Hematopoietic multipotent progenitor cell (in vitro differentiated cells): Measurements from ENCODE around the gene KNDC1. TPM values are rescaled to one million over a fixed set of nuclear protein-coding genes. Genes with fewer than 3 reads are reported as not detected.
A peak's percentile ranks its signal among the peaks of the same experiment; 100 is the strongest.
"Not testable (repeated sequence)": the region's sequence is repeated elsewhere in the genome, so short reads cannot be mapped to it uniquely, and the experiment has no call there.

Experiments
- DNase-seq, 3 donors: peaks; one replicate each; pipeline ENCODE4 v3.0.0-alpha.2; 2011 to 2015; ENCODE audit warnings: low read depth in 2 of 3, low spot score in 2 of 3
- total RNA-seq: library from RNA; depleted of rRNA; stranded (reverse); fragments of >200 nt; gene quantifications from one replicate; pipeline ENCODE4 v1.2.3, GENCODE V29; 2012

KNDC1 gene, protein sequence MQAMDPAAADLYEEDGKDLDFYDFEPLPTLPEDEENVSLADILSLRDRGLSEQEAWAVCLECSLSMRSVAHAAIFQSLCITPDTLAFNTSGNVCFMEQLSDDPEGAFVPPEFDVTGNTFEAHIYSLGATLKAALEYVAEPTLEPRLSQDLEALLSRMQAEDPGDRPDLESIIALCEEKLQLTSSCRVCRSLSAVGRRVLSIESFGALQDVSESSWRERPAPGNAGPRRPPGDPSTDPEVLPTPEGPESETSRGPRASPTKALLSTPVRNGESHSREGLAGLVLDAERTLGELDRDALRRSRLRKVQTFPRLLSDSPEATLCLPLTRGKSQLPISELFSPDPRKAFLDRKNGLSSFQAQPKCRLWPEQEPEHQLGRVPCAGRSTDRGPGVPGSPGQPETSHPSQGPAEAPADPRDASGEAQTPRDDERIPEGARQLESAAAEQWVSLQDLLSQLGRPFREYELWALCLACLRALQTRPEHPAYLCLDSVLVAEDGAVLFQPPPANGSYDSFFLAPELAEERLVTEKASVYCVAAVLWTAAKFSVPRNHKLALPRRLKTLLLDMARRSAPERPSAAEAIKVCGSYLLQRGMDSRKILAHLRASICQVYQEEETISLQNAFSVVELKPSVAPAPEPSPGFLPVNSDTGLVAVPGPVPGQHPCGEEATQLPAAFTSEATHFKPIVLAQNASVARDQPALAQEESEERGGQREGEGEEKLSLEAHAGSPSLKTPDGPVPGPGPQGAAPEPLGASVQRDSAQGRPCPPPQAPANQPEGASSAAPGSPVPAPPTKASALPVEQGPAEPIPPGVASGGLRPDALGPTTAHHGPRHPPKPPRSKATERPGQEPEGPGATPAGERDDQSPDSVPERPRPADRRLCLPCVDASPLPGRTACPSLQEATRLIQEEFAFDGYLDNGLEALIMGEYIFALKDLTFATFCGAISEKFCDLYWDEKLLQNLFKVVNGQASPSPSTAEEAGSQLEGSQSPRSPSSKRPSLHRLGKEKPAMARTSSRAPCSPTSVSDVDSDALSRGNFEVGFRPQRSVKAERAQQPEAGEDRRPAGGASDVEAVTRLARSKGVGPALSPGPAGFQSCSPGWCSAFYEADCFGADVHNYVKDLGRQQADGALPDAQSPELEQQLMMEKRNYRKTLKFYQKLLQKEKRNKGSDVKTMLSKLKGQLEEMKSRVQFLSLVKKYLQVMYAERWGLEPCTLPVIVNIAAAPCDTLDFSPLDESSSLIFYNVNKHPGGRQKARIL (N-terminal part only)
- total RNA-seq: under 0.01 TPM

DNA sequence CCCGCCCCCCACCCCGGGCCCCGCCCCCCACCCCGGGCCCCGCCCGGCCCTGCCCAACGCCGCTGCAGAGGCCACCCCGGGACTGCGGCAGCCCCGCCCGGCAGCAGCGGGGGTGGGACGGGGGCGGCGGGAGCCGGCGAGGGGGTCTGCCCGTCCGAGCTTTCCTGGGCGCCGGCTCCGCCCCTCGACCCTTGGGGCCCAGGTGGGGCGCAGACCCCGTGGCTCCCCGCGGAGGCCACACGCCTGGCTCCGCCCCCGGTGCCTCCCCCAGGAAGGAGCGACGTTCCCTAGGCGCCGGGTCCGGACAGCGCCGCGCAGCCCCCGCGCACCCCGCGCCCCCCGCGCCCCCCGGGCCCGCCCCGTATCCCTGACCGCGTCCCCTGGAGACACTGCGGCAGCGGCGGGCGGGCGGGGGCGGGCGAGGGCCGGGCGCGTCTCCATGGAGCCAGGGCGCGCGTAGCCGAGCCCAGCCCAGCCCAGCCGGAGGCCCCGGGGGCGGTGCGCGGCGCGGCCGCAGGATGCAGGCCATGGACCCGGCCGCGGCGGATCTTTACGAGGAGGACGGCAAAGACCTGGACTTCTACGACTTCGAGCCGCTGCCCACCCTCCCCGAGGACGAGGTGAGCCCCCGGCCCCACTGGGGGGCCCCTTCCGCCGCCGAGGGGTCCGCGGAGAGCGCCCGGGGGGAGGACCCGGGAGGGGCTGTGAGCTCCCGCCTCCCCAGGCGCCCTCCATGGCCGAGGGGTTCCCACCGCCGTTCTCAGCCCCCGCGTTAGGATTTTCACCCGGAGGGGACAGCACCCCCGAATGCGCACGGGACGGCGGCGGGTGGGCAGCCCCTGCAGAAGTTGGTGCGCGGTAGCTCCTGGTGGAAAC lies at the start of gene KNDC1:
Gene KNDC1, plus strand, starts transcription at position 270 of the 876 bp plus-strand sequence. Its CDS starts 249 bp downstream, at position 519.
- peak in 2 of 3 donors; percentile 8 to 16 for DNase-seq

DNA sequence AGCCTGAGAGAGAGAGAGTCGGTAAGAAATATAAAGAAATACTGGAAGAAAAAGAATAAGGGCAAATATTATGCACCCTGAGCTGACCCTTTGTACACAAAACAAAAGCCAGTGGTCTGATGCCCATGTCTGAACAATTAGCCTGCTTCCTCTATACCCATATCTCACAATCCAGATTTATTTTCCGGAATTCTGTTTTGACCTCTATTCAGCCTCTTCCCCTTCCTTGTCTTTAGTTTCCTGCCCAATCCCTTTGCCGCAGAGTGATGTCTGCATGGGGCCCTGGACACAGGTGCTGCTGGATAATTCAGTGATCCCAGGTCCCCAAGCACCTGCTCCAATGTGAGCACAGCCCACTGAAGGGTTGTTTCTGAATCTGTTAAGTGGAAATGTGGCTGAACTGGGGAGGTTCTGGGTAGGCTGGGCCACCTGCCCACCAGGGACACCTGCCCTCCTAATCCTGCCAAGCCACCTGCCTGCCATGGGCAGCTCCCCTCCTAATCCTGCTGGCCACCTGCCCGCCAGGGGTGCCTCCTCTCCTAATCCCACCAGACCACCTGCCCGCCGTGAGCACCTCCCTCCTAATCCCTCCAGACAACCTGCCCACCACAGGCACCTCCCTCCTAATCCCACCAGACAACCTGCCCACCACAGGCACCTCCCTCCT lies 49.3 kb upstream of the KNDC1 start:
- no peak for DNase-seq

DNA sequence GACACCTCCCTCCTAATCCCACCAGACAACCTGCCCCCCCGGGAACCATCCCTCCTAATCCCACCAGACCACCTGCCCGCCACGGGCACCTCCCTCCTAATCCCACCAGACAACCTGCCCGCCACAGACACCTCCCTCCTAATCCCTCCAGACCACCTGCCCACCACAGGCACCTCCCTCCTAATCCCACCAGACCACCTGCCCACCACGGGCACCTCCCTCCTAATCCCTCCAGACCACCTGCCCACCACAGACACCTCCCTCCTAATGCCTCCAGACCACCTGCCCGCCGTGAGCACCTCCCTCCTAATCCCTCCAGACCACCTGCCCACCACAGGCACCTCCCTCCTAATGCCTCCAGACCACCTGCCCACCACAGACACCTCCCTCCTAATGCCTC lies 48.4 kb upstream of the KNDC1 start:
- DNase-seq: not testable (repeated sequence)

DNA sequence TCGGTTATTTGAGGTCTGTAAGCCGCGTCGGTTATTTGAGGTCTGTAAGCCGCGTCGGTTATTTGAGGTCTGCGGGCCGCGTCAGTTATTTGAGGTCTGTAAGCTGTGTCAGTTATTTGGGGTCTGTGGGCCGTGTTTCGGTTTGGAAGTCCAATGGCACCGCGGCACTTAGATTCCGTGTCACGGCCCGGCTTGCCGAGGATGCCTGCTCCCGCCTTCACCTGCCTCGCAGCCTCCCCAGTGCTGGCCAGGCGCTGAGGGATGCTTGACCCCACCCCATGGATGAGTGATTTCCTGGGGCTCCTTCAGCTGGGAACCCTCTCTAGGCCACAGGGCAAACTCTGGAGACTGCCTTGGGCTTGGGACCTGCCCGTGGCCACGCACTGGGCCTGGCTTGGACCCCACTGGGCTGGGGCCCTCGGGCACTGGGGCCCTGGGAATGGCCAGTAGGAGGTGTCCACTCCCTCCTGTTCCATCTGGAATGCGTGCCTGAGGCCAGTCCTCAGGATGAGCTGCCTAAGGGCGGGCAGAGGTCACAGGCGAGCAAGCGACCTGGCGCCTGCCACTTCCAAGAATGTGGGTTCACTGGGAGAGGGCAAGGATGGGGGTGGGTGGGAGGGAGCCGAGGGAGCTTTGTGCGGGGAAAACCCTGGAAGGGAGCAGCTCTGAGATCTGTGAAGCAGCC lies 46.7 kb upstream of the KNDC1 start:
- no peak for DNase-seq

DNA sequence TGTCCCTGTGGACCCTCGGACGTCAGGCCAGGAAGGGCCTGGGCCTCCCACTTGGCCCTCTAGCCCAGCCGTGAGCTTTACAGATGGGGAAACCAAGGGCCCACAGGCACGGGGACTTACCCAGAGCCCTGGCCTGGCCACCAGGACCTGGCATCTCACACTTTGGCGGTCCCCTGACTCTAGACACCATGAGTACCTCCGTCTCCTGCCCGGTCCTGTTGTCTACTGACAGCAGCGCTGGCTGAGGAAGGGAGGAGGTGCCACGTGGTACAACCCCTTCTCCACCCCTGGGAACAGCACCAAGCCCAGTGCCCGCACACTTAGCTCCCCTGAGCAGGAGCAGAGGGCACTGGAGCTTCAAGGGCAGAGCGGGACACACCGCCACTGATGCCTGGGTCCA lies 46.2 kb upstream of the KNDC1 start:
- DNase-seq: no peak

DNA sequence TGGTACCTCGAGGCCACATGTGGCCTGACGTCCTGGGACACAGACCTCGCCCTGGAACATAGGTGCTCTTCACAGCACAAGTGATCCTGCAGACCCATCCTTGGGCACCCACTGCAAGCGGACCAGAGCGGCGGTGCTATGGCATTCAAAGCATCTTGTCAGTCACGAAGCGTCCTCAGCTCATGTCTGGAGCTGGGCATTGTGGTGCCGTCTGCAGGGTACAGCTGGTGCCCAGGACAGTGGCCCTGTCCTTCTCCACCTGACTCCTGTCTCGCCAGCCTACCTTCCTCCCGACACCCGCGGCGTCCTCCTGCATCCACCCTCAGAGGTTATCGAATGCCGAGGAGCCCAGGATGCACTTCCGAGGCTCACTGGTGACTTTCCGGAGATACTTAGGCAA lies 45.8 kb upstream of the KNDC1 start:
- DNase-seq: no peak

DNA sequence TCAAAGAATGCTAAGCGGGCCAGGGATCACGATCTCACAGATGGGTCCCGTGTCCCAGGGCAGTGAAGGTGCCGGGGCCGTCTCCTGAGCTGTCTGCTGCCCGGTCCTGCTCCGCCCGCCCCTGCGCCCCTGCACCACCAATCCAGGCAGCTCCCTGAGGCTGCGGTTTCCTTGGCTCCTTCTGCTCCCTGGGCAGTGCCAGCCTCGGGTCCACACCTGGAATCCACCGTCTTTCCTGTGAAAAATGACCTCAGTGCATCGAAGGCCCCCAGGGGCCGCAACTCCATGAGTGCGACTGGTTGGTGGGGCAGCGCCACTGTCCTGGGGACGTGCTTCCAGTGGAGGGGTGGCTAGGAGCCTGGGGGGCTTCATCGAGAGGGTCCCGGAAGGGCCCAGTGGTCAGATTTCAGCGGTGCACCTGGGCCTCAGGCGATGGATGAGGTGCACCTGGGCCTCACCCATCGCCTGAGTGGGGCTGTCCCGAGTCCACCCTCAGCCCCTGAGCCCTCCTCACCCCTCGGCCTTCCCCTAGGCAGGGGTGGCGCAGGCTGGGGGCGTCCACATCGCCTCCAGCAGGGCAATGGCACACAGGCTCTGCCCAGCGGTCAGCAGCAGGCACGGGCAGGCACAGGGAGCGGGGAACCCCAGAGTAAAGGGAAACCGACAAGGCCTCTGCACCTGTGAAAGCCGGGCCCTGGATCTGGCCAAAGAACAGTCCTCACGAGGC lies 45.1 kb upstream of the KNDC1 start:
- DNase-seq: no peak

DNA sequence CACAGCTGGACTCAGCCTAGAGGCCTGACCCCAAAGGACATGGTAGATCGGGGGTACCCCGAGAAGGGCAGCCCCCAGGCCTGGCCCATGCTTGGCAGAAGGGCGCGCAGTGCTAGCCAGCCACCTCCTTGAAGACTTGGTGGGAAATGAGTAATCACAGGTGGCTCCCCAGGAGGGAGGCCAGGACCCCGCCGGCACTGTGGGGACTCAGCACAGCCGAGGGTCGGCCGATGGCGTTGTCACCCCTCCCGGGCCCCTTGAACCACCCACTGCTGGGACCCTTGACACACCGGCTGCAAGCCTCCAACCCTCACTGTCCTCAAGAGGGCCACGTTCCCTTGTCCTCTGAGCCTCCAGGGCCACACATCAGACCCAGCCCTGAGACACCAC lies 44.6 kb upstream of the KNDC1 start:
- DNase-seq: no peak

DNA sequence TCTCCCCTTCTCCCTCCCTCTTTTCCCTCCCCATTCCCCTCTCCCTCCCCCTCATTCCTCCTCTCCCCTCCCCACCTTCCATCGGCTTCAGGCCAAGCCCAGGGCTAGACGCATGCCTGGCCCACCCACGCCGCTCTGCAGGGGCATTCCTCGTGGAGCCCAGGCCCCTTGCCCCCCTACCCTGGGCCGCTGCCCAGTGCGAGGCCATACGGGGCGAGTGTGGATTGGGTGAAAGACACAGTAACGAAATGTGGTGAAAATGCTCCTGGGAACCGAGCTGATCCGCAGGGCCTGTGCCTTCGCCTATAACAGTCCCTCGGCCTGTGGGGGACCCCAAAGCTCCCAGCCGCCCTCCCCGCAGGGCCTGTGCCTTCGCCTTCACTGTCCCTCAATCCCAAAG lies 44.0 kb upstream of the KNDC1 start:
- DNase-seq: no peak

DNA sequence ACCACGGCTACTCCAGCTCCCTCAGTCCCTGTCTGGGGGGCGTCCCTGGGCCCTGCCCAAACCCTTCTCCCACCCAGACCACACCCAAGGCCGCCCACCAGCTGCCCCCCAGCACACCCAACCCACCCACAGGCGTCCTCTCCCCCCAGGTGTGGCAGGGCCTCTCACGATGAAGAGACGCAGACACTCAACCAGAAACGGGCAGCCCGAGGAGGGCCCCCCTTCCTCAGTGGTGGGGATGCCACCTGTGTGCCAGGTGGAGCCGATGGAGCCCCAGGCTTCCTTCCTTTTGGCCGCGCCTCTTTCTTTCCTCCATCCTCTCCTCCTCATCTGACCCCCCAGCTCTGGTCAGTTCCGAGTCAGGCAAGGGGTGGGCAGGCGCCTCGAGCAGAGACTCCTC lies 43.6 kb upstream of the KNDC1 start:
- DNase-seq: no peak

DNA sequence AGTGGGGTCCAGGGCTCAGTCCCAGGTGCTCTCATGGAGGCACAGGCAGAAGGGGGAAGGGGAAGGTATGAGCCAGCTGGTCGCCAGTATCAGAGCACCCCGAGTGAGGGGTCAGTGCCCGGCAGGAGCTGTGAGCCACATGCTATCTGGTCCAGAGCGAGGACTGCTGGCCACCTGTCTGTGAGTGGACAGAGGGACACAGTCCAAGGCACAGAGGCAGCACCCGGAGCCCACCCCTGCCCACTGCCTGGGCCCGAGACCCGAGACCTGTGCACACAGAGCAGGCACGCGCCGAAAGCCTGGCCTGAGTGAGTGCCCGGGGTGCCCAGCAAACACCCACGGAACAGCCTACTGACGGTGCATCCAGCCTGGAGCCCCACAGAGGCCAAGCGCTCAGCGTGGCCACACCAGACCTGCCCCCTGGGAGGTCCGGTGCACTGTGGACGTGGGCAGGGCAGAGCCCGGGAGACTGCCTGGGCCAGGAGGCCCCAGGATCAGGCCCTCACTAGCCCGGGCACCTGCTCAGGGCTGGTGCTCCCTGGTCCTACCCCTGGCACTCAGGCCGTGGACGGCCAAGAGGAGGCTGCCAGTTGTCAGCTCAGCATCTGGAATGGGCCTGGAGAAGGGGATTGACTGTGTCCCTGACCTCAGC lies 42.9 kb upstream of the KNDC1 start:
- no peak for DNase-seq

DNA sequence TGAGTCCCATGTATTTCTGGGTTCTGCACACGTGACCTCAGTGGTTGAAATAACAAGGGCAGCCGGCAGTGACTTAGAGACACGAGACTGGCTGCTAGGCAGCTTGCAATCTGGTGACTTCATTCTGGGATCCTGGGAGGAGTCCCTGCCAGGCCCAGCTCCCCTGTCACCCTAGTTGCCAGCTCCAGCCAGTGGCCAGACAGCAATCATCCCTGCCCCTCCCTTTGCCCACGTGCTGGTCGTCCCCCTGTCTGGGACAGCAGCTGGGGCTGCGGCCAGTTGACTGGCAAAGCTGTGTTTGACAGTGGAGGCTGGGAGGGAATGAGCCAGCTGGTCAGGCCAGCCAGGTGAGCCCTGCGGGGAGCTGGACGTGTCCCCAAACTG lies 42.3 kb upstream of the KNDC1 start:
- no peak for DNase-seq

DNA sequence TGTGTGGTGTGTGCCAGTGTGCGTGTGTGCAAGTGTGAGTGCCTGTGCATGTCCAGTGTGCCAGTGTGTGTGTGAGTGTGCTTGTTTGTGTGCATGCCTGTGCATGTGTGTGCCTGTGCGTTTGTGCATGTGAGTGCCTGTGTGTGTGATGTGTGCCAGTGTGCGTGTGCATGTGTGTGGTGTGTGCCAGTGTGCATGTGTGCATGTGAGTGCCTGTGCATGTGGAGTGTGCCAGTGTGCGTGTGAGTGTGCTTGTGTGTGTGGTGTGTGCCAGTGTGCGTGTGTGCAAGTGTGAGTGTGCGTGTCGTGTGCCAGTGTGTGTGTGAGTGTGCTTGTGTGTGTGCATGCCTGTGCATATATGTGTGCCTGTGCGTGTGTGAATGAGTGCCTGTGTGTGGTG lies 38.5 kb upstream of the KNDC1 start:
- no peak for DNase-seq

DNA sequence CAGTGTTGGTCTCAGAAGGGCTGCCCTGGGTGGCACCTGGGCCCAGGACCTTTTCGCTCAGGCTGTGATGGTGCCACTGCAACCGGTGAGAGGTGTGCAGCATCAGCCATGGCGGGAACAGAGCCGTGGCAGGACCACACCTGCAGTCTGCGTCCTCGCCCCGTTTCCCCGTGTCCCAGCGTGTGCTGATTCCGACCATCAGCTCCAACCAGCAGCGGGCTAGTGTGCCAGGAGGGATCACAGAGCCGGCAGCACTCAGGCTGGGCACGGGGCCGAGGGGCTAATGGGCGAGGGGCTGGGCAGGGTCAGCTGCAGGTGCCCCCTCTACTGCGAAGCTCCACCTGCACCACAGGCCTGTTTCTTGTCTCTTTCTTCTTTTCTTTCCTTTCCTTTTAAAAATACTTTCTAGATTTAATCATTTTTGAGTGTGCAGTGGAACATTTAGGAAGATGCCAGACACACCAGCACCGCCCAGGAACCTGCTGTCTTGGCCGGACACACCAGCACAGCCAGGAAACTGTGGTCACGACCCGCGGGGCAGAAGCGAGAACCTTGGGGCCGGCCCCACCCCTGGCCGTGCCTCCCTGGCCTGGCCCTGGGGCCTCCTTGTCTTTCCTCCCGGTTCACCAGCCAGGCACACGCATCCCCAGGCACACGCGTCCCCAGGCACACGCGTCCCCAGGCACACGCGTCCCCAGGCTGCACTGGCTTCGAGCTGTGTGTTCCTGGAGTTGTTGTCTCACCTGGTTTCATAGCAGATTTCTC lies 37.7 kb upstream of the KNDC1 start:
- no peak for DNase-seq

DNA sequence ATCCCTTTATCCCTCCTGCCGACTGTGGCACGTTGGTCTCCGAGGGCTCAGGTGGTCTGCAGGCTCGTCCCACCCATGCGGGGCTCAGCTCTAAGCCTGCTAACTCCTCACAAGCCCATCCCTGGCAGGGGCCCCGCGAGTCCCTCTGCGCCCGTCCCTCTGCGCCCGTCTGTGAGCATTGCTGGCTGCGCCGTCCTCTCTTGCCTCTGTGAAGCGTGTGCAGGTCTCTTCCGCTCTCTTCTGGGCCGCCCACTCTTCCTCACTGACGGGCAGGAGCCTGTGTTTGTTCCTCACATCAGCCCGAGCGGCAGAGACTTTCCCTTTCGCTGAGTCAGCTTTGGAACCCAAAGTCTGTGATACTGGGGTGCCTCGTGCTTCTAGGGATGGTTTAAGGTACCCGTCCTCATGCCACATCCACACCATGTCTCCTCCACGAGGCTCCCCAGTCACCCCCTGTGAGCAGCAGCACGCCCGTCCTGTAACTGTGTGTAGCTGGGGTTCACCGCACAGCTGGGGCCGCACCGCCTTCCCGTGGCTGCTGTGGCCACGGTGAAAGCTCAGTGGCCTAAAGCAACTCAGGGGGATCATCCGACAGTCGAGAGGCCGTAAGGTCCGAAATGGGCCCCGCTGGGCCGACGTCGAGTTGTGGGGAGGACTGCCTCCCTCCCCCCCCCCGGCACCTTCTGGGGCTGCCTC lies 36.8 kb upstream of the KNDC1 start:
- peak in 2 of 3 donors; percentile 37 to 43 for DNase-seq

DNA sequence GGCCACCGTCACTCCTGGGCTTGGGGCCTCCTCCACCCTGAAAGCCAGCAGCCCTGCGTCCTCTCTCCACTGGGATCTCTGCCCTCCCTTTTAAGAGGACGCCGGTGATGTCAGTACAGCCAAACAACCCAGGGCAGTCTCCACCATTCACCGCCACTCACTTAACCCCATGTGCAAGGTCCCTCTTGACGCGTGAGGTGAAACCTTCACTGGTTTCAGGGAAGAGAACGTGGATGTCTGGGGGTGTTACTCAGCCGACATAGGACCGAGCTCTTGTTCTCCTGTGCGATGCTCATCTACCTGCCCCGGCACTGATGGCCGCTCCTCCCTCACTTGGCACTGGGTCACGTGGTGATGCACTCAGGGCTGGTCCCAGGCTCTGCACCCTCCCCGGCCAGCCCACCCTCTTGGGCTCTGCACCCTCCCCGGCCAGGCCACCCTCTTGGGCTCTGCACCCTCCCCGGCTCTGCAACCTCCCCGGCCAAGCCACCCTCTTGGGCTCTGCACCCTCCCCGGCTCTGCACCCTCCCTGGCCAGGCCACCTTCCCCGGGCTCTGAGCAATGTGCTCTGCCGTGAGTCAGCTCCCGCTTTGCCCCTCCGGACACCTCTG lies 36.2 kb upstream of the KNDC1 start:
- no peak for DNase-seq
